H1 (cell line): ENCODE results near the gene CARD14. TPM values are rescaled to one million over a fixed set of nuclear protein-coding genes. Genes with fewer than 3 reads are reported as not detected.

Source experiments
- ASH2L ChIP-seq: fragments of 200-600, 300-600 bp; sonication (generic); IDR thresholded peaks from one replicate; pipeline ENCODE4 v1.7.1; 2017; ENCODE audit warnings: low read length
- BRCA1 ChIP-seq: IDR thresholded peaks from 2 replicates; pipeline ENCODE4 v1.6.1; 2012; ENCODE audit warnings: low read depth, low read length, improper control_type of control experiment
- CBX8 ChIP-seq: fragments of 300-800, 300-1000 bp; sonication (generic); IDR thresholded peaks from 2 replicates; pipeline ENCODE4 v1.7.1; 2016; ENCODE audit warnings: low read depth, low read length, borderline replicate concordance
- CREB1 ChIP-seq: IDR thresholded peaks from 2 replicates; pipeline ENCODE4 v1.6.1; 2012; ENCODE audit warnings: inconsistent platforms
- EGR1 ChIP-seq: IDR thresholded peaks from 2 replicates; pipeline ENCODE4 v1.6.1; 2011; ENCODE audit warnings: low read depth, low read length, borderline replicate concordance
- GABPA ChIP-seq: IDR thresholded peaks from 2 replicates; pipeline ENCODE4 v1.6.1; 2011; ENCODE audit warnings: mild to moderate bottlenecking, low read length, moderate library complexity, borderline replicate concordance; ENCODE audit not compliant: insufficient read depth
- GTF2F1 ChIP-seq: IDR thresholded peaks from 2 replicates; pipeline ENCODE4 v1.6.1; 2012; ENCODE audit warnings: low read depth, low read length, improper control_type of control experiment, borderline replicate concordance
- JUND ChIP-seq: IDR thresholded peaks from 2 replicates; pipeline ENCODE4 v1.6.1; 2011; ENCODE audit warnings: mild to moderate bottlenecking, improper control_type of control experiment, low read length
- KDM4A ChIP-seq: IDR thresholded peaks from one replicate; pipeline ENCODE4 v1.7.1; 2012; ENCODE audit warnings: low read depth, mild to moderate bottlenecking, moderate library complexity, low read length, inconsistent platforms; ENCODE audit not compliant: severe bottlenecking
- POLR2A ChIP-seq, 2 experiments: IDR thresholded peaks; 1 replicate in 1 of 2; 2 replicates in 1 of 2; pipeline ENCODE4 v1.6.1; 2011; ENCODE audit warnings: low read depth in 2 of 2, low read length in 2 of 2, mild to moderate bottlenecking in 2 of 2; ENCODE audit errors: control extremely low read depth in 1 of 2
- POLR2AphosphoS5 ChIP-seq: IDR thresholded peaks from 2 replicates; pipeline ENCODE4 v1.6.1; 2011; ENCODE audit warnings: low read depth, low read length
- RBBP5 ChIP-seq: IDR thresholded peaks from 2 replicates; pipeline ENCODE4 v1.7.1; 2012; ENCODE audit warnings: low read depth, mild to moderate bottlenecking, inconsistent platforms, low read length, moderate library complexity, borderline replicate concordance
- SAP30 ChIP-seq: fragments of 300-600 bp; sonication (generic); IDR thresholded peaks from 2 replicates; pipeline ENCODE4 v1.7.1; 2012; ENCODE audit warnings: low read length, moderate library complexity, mild to moderate bottlenecking, inconsistent platforms; ENCODE audit not compliant: insufficient read depth, insufficient replicate concordance
- SIN3A ChIP-seq, 2 experiments: IDR thresholded peaks in 1 of 2; conservative IDR thresholded peaks in 1 of 2; 2 replicates each; pipeline ENCODE4 v1.6.1; 2011 to 2012; ENCODE audit warnings: low read length in 2 of 2, improper control_type of control experiment in 1 of 2, low read depth in 1 of 2, mild to moderate bottlenecking in 1 of 2
- TAF7 ChIP-seq: optimal IDR thresholded peaks from 2 replicates; pipeline ENCODE3; 2011; ENCODE audit warnings: low read depth, mild to moderate bottlenecking, inconsistent platforms, low read length, moderate library complexity, borderline replicate concordance
- TBP ChIP-seq: IDR thresholded peaks from 2 replicates; pipeline ENCODE4 v1.6.1; 2011; ENCODE audit warnings: low read depth, low read length, improper control_type of control experiment
- polyA plus RNA-seq, 7 experiments: library from polyadenylated mRNA; depleted of rRNA in 3 of 7; stranded (reverse) in 5 of 7; unstranded in 2 of 7; fragments of >200 nt in 5 of 7; fragments of 200-250 nt in 2 of 7; gene quantifications; 1 replicate in 5 of 7; 2 replicates in 1 of 7; 4 replicates in 1 of 7; pipeline versions ENCODE4 v1.2.1 to v1.2.3, GENCODE V29; 2011 to 2013; ENCODE audit warnings: missing spikeins in 2 of 7, mixed read lengths in 2 of 7
- total RNA-seq: library from RNA; stranded (reverse); fragmentation: NEBNext Ultra II Directional; extraction: Animal tissue kit (Norgen Biotek cat#: 25700); gene quantifications from 2 replicates; pipeline ENCODE4 v1.2.1, GENCODE V29; 2021
- TF ChIP-seq, protein P1 (sequence below): IDR thresholded peaks from 2 replicates; pipeline ENCODE4 v1.6.1; 2011; ENCODE audit warnings: low read length, improper control_type of control experiment
- TF ChIP-seq, protein P2 (sequence below): IDR thresholded peaks from 2 replicates; pipeline ENCODE4 v1.6.1; 2011; ENCODE audit warnings: low read depth, mild to moderate bottlenecking, low read length; ENCODE audit not compliant: insufficient read depth
- TF ChIP-seq, protein P3 (sequence below): IDR thresholded peaks from 2 replicates; pipeline ENCODE4 v1.6.1; 2012; ENCODE audit warnings: low read length, inconsistent platforms
- TF ChIP-seq, protein P4 (sequence below): IDR thresholded peaks from 2 replicates; pipeline ENCODE4 v1.6.1; 2012; ENCODE audit warnings: inconsistent platforms

Gene CARD14
- total and polyA plus RNA-seq, 2 of the 8 experiments (the other 6 are each of a cell fraction or from before 2014, with no cell fraction given): 0.08 TPM; not detected in 1

DNA sequence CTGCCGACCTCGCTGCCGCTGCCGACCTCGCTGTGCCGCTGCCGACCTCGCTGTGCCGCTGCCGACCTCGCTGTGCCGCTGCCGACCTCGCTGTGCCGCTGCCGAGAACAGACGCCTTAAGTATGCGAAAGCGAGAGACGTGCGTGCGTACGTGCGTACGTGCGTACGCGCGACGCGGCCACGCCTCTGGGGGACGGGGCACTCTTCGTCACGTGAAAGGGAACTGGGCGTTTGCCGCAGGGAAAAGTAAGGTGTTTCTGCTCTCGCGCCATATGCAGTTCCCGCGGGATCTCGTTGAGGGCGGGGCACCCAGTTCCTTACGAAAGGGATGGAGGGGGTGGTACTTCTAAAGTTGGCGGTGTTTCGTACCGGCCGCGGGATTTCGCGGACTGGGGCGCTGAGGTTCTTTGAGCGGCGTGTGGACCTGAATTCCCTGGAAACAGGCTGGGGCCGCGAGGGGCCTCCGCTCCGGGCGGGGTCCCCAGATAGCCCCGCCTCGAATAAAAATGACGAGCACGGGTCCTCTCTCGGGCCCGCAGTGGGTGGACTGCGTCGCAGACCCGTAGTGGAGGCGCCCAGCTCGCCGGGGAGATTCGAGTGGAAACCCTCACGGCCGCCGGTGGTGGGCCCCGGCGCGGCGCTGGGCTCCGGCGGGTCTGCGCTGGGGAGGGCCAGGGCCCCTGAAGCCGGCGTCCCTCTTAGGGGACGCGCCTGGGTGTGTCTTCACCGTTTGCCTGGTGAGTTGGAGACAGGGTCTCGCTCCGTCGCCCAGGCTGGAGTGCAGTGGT, 22.6 kb upstream of the CARD14 start, which contains the start of gene EIF4A3 (continued):
- TF ChIP-seq, protein P1, sequence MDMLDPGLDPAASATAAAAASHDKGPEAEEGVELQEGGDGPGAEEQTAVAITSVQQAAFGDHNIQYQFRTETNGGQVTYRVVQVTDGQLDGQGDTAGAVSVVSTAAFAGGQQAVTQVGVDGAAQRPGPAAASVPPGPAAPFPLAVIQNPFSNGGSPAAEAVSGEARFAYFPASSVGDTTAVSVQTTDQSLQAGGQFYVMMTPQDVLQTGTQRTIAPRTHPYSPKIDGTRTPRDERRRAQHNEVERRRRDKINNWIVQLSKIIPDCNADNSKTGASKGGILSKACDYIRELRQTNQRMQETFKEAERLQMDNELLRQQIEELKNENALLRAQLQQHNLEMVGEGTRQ: peak; percentile 80
- TF ChIP-seq, protein P2, sequence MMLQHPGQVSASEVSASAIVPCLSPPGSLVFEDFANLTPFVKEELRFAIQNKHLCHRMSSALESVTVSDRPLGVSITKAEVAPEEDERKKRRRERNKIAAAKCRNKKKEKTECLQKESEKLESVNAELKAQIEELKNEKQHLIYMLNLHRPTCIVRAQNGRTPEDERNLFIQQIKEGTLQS: no peak
- TF ChIP-seq BRCA1 (peak; percentile 95), POLR2AphosphoS5 (peak; percentile 86; the same call in 1 of the 2 replicates), TAF7 (peak; percentile 63), KDM4A (peak; percentile 48), GTF2F1 (no peak), TBP (peak; percentile 87), ASH2L (peak; percentile 69), JUND (no peak), RBBP5 (peak; percentile 46; the same call in 1 of the 2 replicates), SAP30 (no peak), CREB1 (peak; percentile 93), GABPA (no peak), EGR1 (no peak), SIN3A (conservative IDR thresholded peaks at IDR 0.05 in 1 of 2, IDR thresholded peaks at IDR 0.05 in 1 of 2; ENCODE audit: low read depth in 1 of 2, low read length in 2 of 2) (peak in 1 of 2 experiments; percentile 13; a peak in 1 of 4 replicates), CBX8 (no peak), POLR2A (IDR thresholded peaks at IDR 0.05; ENCODE audit: control extremely low read depth in 1 of 2, low read depth in 2 of 2, low read length in 2 of 2) (peak; percentile 55 to 74)
- TF ChIP-seq, protein P3, sequence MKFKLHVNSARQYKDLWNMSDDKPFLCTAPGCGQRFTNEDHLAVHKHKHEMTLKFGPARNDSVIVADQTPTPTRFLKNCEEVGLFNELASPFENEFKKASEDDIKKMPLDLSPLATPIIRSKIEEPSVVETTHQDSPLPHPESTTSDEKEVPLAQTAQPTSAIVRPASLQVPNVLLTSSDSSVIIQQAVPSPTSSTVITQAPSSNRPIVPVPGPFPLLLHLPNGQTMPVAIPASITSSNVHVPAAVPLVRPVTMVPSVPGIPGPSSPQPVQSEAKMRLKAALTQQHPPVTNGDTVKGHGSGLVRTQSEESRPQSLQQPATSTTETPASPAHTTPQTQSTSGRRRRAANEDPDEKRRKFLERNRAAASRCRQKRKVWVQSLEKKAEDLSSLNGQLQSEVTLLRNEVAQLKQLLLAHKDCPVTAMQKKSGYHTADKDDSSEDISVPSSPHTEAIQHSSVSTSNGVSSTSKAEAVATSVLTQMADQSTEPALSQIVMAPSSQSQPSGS: no peak
- TF ChIP-seq, protein P4, sequence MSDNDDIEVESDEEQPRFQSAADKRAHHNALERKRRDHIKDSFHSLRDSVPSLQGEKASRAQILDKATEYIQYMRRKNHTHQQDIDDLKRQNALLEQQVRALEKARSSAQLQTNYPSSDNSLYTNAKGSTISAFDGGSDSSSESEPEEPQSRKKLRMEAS: peak; percentile 76
